ENCODE measurements around the gene CCL17.

Gene CCL17

GRCh38 chr16:57380671-57381462 lies 23.7 kb upstream of the CCL17 start:
- peaks cover 16% of the 10 kb centered on the region for H3K27me3 ChIP-seq
- no peak overlapping the region for H3K27ac ChIP-seq
- H3K36me3 ChIP-seq = no peaks in the 10 kb centered on the region
- H3K4me3 ChIP-seq (ENCODE audit: low read depth in 1 of 2, low read length in 1 of 2) = no peak overlapping the region
- peaks cover 0 to 3% of the 10 kb centered on the region in 2 experiments for H3K4me1 ChIP-seq (ENCODE audit: control insufficient read depth in 1 of 2, insufficient read depth in 1 of 2, low read depth in 1 of 2, low read length in 1 of 2)
- H3K9me3 ChIP-seq = no peaks in the 10 kb centered on the region
- no peak for TF ChIP-seq CTCF (IDR thresholded peaks at IDR 0.05)

- Histone ChIP-seq H3K27me3 (peaks cover 15% of the 10 kb centered on the region), H3K27ac (no peak overlapping the region), H3K36me3 (no peaks in the 10 kb centered on the region), H3K4me1 (ENCODE audit: control insufficient read depth in 1 of 2, insufficient read depth in 1 of 2, low read depth in 1 of 2, low read length in 1 of 2) (peaks cover 0 to 3% of the 10 kb centered on the region in 2 experiments), H3K9me3 (no peaks in the 10 kb centered on the region), H3K4me3 (ENCODE audit: low read depth in 1 of 2, low read length in 1 of 2) (no peak overlapping the region)
- TF ChIP-seq CTCF (IDR thresholded peaks at IDR 0.05) = no peak
Measured at GRCh38 chr16:57381791-57382534, 22.6 kb upstream of the CCL17 start.

- H3K27me3 ChIP-seq = peaks cover 10% of the 10 kb centered on the region
- peaks cover 0 to 3% of the 10 kb centered on the region in 2 experiments for H3K4me1 ChIP-seq (ENCODE audit: control insufficient read depth in 1 of 2, insufficient read depth in 1 of 2, low read depth in 1 of 2, low read length in 1 of 2)
- no peak for TF ChIP-seq CTCF (IDR thresholded peaks at IDR 0.05)
Measured at GRCh38 chr16:57382535-57383275, 21.9 kb upstream of the CCL17 start.

GRCh38 chr16:57383276-57384247 lies 21.0 kb upstream of the CCL17 start:
- no peaks in the 10 kb centered on the region for H3K9me3 ChIP-seq
- H3K36me3 ChIP-seq = no peaks in the 10 kb centered on the region
- peaks cover 0 to 3% of the 10 kb centered on the region in 2 experiments for H3K4me1 ChIP-seq (ENCODE audit: control insufficient read depth in 1 of 2, insufficient read depth in 1 of 2, low read depth in 1 of 2, low read length in 1 of 2)
- peaks cover 16% of the 10 kb centered on the region for H3K27me3 ChIP-seq
- H3K4me3 ChIP-seq (ENCODE audit: low read depth in 1 of 2, low read length in 1 of 2) = no peak overlapping the region
- TF ChIP-seq CTCF (IDR thresholded peaks at IDR 0.05) = no peak
- no peak overlapping the region for H3K27ac ChIP-seq

More at GRCh38 chr16:57382535-57383275, 21.9 kb upstream of the CCL17 start:
- Histone ChIP-seq H3K4me3 (ENCODE audit: low read depth in 1 of 2, low read length in 1 of 2) (no peak overlapping the region), H3K9me3 (no peaks in the 10 kb centered on the region), H3K36me3 (no peaks in the 10 kb centered on the region), H3K27ac (no peak overlapping the region)

Measured in neutrophil (primary cell).